Occipital lobe (tissue), 2 donors: ENCODE data around the gene PARPBP. TPM values are rescaled to one million over a fixed set of nuclear protein-coding genes. Genes with fewer than 3 reads are reported as not detected.

Experiments
- small RNA-seq: library from RNA; depleted of rRNA; stranded (forward); fragments of <200 nt; gene quantifications from one replicate; pipeline ENCODE3, GENCODE V24; 2014
- total RNA-seq: library from RNA; depleted of rRNA; stranded (reverse); fragments of >200 nt; gene quantifications from one replicate; pipeline ENCODE4 v1.2.3, GENCODE V29; 2014

PARPBP gene
- total RNA-seq, 1 donor from 2014 or later: 5.5 TPM

Small RNA genes lying within 50 kb of the gene (small RNA-seq; reads per million reads assigned to genes)
- gene RN7SL793P: not detected

Other genes with a start within 250 kb of the PARPBP start
- 1.1 TPM for gene DRAM1, start 242.6 kb upstream of the PARPBP start, total RNA-seq
- gene WASHC3, start 58.2 kb upstream of the PARPBP start, total RNA-seq: 55.1 TPM
- gene NUP37, start 69 bp upstream of the PARPBP start, total RNA-seq: 8.0 TPM
- not detected for gene PMCH, start 77.7 kb downstream of the PARPBP start, total RNA-seq